ENCODE measurements around the gene LARP1.
A peak's percentile ranks its signal among the peaks of the same experiment; 100 is the strongest.
"Not testable (repeated sequence)": the region's sequence is repeated elsewhere in the genome, so short reads cannot be mapped to it uniquely, and the experiment has no call there.

LARP1 gene

GRCh38 chr5:154818471-154819116 is 63.4 kb downstream of the LARP1 start:
- no peaks in the 10 kb centered on the region for H3K27me3 ChIP-seq (ENCODE audit: control insufficient read depth, insufficient read depth, low read length)
- H3K4me2 ChIP-seq (ENCODE audit: low read length): no peak overlapping the region
- H3K4me1 ChIP-seq (ENCODE audit: control insufficient read depth, insufficient read depth, low read length): no peaks in the 10 kb centered on the region
- no peak overlapping the region for H3K9ac ChIP-seq (ENCODE audit: low read depth, low read length)
- peaks cover 74% of the 10 kb centered on the region for H3K36me3 ChIP-seq (ENCODE audit: insufficient read depth, low read length)
- no peak overlapping the region for H3K4me3 ChIP-seq (ENCODE audit: low read length)
- H3K9me3 ChIP-seq (replicated peaks; ENCODE audit: low read length): no peaks in the 10 kb centered on the region

GRCh38 chr5:154819546-154819945 is 64.4 kb downstream of the LARP1 start:
- Histone ChIP-seq H3K36me3 (ENCODE audit: insufficient read depth, low read length) (peaks cover 75% of the 10 kb centered on the region), H3K9me3 (replicated peaks; ENCODE audit: low read length) (no peaks in the 10 kb centered on the region), H3K4me1 (ENCODE audit: control insufficient read depth, insufficient read depth, low read length) (no peaks in the 10 kb centered on the region), H3K4me3 (ENCODE audit: low read length) (no peak overlapping the region), H3K9ac (ENCODE audit: low read depth, low read length) (no peak overlapping the region), H3K4me2 (ENCODE audit: low read length) (no peak overlapping the region), H3K27me3 (ENCODE audit: control insufficient read depth, insufficient read depth, low read length) (no peaks in the 10 kb centered on the region)

- H3K9ac ChIP-seq (ENCODE audit: low read depth, low read length): no peak overlapping the region
- H3K4me2 ChIP-seq (ENCODE audit: low read length): no peak overlapping the region
- H3K4me1 ChIP-seq (ENCODE audit: control insufficient read depth, insufficient read depth, low read length): no peaks in the 10 kb centered on the region
- H3K4me3 ChIP-seq (ENCODE audit: low read length): no peak overlapping the region
- no peaks in the 10 kb centered on the region for H3K9me3 ChIP-seq (replicated peaks; ENCODE audit: low read length)
- H3K27me3 ChIP-seq (ENCODE audit: control insufficient read depth, insufficient read depth, low read length): no peaks in the 10 kb centered on the region
- peaks cover 70% of the 10 kb centered on the region for H3K36me3 ChIP-seq (ENCODE audit: insufficient read depth, low read length)
These were observed 65.2 kb downstream of the LARP1 start for GRCh38 chr5:154820383-154820782.

GRCh38 chr5:154822896-154823295 is 67.7 kb downstream of the LARP1 start:
- not testable (repeated sequence) for H3K9ac ChIP-seq (ENCODE audit: low read depth, low read length); H3K4me2 ChIP-seq (ENCODE audit: low read length); H3K9me3 ChIP-seq (replicated peaks; ENCODE audit: low read length); H3K4me1 ChIP-seq (ENCODE audit: control insufficient read depth, insufficient read depth, low read length); H3K27me3 ChIP-seq (ENCODE audit: control insufficient read depth, insufficient read depth, low read length); H3K4me3 ChIP-seq (ENCODE audit: low read length)
- peaks cover 45% of the 10 kb centered on the region for H3K36me3 ChIP-seq (ENCODE audit: insufficient read depth, low read length)

GRCh38 chr5:154823605-154824004 is 68.4 kb downstream of the LARP1 start:
- no peak overlapping the region for H3K4me2 ChIP-seq (ENCODE audit: low read length)
- H3K4me3 ChIP-seq (ENCODE audit: low read length): no peak overlapping the region
- peaks cover 43% of the 10 kb centered on the region for H3K36me3 ChIP-seq (ENCODE audit: insufficient read depth, low read length)
- no peaks in the 10 kb centered on the region for H3K9me3 ChIP-seq (replicated peaks; ENCODE audit: low read length)
- H3K9ac ChIP-seq (ENCODE audit: low read depth, low read length): no peak overlapping the region
- H3K27me3 ChIP-seq (ENCODE audit: control insufficient read depth, insufficient read depth, low read length): no peaks in the 10 kb centered on the region
- H3K4me1 ChIP-seq (ENCODE audit: control insufficient read depth, insufficient read depth, low read length): peaks cover 4% of the 10 kb centered on the region

- H3K4me3 ChIP-seq (ENCODE audit: low read length): no peak overlapping the region
- peaks cover 38% of the 10 kb centered on the region for H3K36me3 ChIP-seq (ENCODE audit: insufficient read depth, low read length)
- H3K9ac ChIP-seq (ENCODE audit: low read depth, low read length): no peak overlapping the region
- H3K27me3 ChIP-seq (ENCODE audit: control insufficient read depth, insufficient read depth, low read length): no peaks in the 10 kb centered on the region
- no peak overlapping the region for H3K4me2 ChIP-seq (ENCODE audit: low read length)
- H3K4me1 ChIP-seq (ENCODE audit: control insufficient read depth, insufficient read depth, low read length): peaks cover 6% of the 10 kb centered on the region
- no peaks in the 10 kb centered on the region for H3K9me3 ChIP-seq (replicated peaks; ENCODE audit: low read length)
These were observed 68.9 kb downstream of the LARP1 start for GRCh38 chr5:154824070-154824469.

GRCh38 chr5:154829181-154829588 is 74.0 kb downstream of the LARP1 start:
- Histone ChIP-seq H3K36me3 (ENCODE audit: insufficient read depth, low read length) (peaks cover 15% of the 10 kb centered on the region), H3K4me2 (ENCODE audit: low read length) (peak overlapping the region; percentile 24), H3K4me3 (ENCODE audit: low read length) (no peak overlapping the region), H3K9ac (ENCODE audit: low read depth, low read length) (no peak overlapping the region), H3K9me3 (replicated peaks; ENCODE audit: low read length) (no peaks in the 10 kb centered on the region), H3K27me3 (ENCODE audit: control insufficient read depth, insufficient read depth, low read length) (no peaks in the 10 kb centered on the region), H3K4me1 (ENCODE audit: control insufficient read depth, insufficient read depth, low read length) (peaks cover 25% of the 10 kb centered on the region)

- peak overlapping the region; percentile 24 for H3K4me2 ChIP-seq (ENCODE audit: low read length)
- H3K27me3 ChIP-seq (ENCODE audit: control insufficient read depth, insufficient read depth, low read length): no peaks in the 10 kb centered on the region
- peak overlapping the region; percentile 8 for H3K4me3 ChIP-seq (ENCODE audit: low read length)
- H3K9ac ChIP-seq (ENCODE audit: low read depth, low read length): peak overlapping the region; percentile 13
- H3K4me1 ChIP-seq (ENCODE audit: control insufficient read depth, insufficient read depth, low read length): peaks cover 29% of the 10 kb centered on the region
- H3K36me3 ChIP-seq (ENCODE audit: insufficient read depth, low read length): peaks cover 15% of the 10 kb centered on the region
- no peaks in the 10 kb centered on the region for H3K9me3 ChIP-seq (replicated peaks; ENCODE audit: low read length)
These were observed 74.5 kb downstream of the LARP1 start for GRCh38 chr5:154829589-154830218.

GRCh38 chr5:154830219-154830595 is 75.0 kb downstream of the LARP1 start:
- H3K4me1 ChIP-seq (ENCODE audit: control insufficient read depth, insufficient read depth, low read length): peaks cover 34% of the 10 kb centered on the region
- H3K36me3 ChIP-seq (ENCODE audit: insufficient read depth, low read length): peaks cover 17% of the 10 kb centered on the region
- peak overlapping the region; percentile 8 for H3K4me3 ChIP-seq (ENCODE audit: low read length)

GRCh38 chr5:154830596-154830995 is 75.4 kb downstream of the LARP1 start:
- peaks cover 17% of the 10 kb centered on the region for H3K36me3 ChIP-seq (ENCODE audit: insufficient read depth, low read length)
- H3K9ac ChIP-seq (ENCODE audit: low read depth, low read length): no peak overlapping the region
- H3K4me1 ChIP-seq (ENCODE audit: control insufficient read depth, insufficient read depth, low read length): peaks cover 36% of the 10 kb centered on the region
- peak overlapping the region; percentile 24 for H3K4me2 ChIP-seq (ENCODE audit: low read length)
- no peaks in the 10 kb centered on the region for H3K27me3 ChIP-seq (ENCODE audit: control insufficient read depth, insufficient read depth, low read length)
- H3K9me3 ChIP-seq (replicated peaks; ENCODE audit: low read length): no peaks in the 10 kb centered on the region
- no peak overlapping the region for H3K4me3 ChIP-seq (ENCODE audit: low read length)

More at GRCh38 chr5:154830219-154830595, 75.0 kb downstream of the LARP1 start:
- peak overlapping the region; percentile 24 for H3K4me2 ChIP-seq (ENCODE audit: low read length)
- H3K27me3 ChIP-seq (ENCODE audit: control insufficient read depth, insufficient read depth, low read length): no peaks in the 10 kb centered on the region
- H3K9me3 ChIP-seq (replicated peaks; ENCODE audit: low read length): no peaks in the 10 kb centered on the region
- H3K9ac ChIP-seq (ENCODE audit: low read depth, low read length): peak overlapping the region; percentile 13

GRCh38 chr5:154831451-154831850 is 76.3 kb downstream of the LARP1 start:
- peaks cover 22% of the 10 kb centered on the region for H3K36me3 ChIP-seq (ENCODE audit: insufficient read depth, low read length)

GRCh38 chr5:154832804-154833203 is 77.6 kb downstream of the LARP1 start:
- not testable (repeated sequence) for H3K27me3 ChIP-seq (ENCODE audit: control insufficient read depth, insufficient read depth, low read length); H3K4me2 ChIP-seq (ENCODE audit: low read length); H3K9ac ChIP-seq (ENCODE audit: low read depth, low read length); H3K4me3 ChIP-seq (ENCODE audit: low read length); H3K9me3 ChIP-seq (replicated peaks; ENCODE audit: low read length)
- H3K36me3 ChIP-seq (ENCODE audit: insufficient read depth, low read length): peaks cover 25% of the 10 kb centered on the region
- H3K4me1 ChIP-seq (ENCODE audit: control insufficient read depth, insufficient read depth, low read length): peaks cover 42% of the 10 kb centered on the region

More at GRCh38 chr5:154831451-154831850, 76.3 kb downstream of the LARP1 start:
- Histone ChIP-seq H3K4me3 (ENCODE audit: low read length) (no peak overlapping the region), H3K9ac (ENCODE audit: low read depth, low read length) (no peak overlapping the region), H3K4me2 (ENCODE audit: low read length) (no peak overlapping the region), H3K9me3 (replicated peaks; ENCODE audit: low read length) (no peaks in the 10 kb centered on the region), H3K4me1 (ENCODE audit: control insufficient read depth, insufficient read depth, low read length) (peaks cover 42% of the 10 kb centered on the region), H3K27me3 (ENCODE audit: control insufficient read depth, insufficient read depth, low read length) (no peaks in the 10 kb centered on the region)
